Thymus (tissue), 11 donors: ENCODE measurements around the gene GPR62. TPM values are rescaled to one million over a fixed set of nuclear protein-coding genes. Genes with fewer than 3 reads are reported as not detected.

ENCODE experiments used
- DNase-seq, 9 donors: peaks; one replicate each; pipeline ENCODE4 v3.0.0-alpha.2; 2013; ENCODE audit warnings: low spot score in 9 of 9, low read depth in 6 of 9, missing footprints in 1 of 9
- H3K27ac ChIP-seq, 2 donors: one replicate each; pipeline ENCODE4 v1.5.1; 2013; ENCODE audit warnings: control low read depth in 1 of 2, low read depth in 1 of 2, low read length in 1 of 2, mild to moderate bottlenecking in 1 of 2, moderate library complexity in 1 of 2
- H3K27me3 ChIP-seq, 2 donors: one replicate each; pipeline ENCODE4 v1.5.1; 2013; ENCODE audit warnings: low read length in 1 of 2; ENCODE audit not compliant: control insufficient read depth in 2 of 2, insufficient read depth in 1 of 2
- H3K36me3 ChIP-seq, 2 donors: one replicate each; pipeline ENCODE4 v1.5.1; 2013; ENCODE audit warnings: low read length in 1 of 2, mild to moderate bottlenecking in 1 of 2, moderate library complexity in 1 of 2; ENCODE audit not compliant: control insufficient read depth in 2 of 2, insufficient read depth in 2 of 2
- H3K4me1 ChIP-seq, 2 donors: one replicate each; pipeline ENCODE4 v1.5.1; 2013; ENCODE audit warnings: low read length in 2 of 2; ENCODE audit not compliant: control insufficient read depth in 2 of 2, insufficient read depth in 2 of 2
- H3K4me3 ChIP-seq, 2 donors: one replicate each; pipeline ENCODE4 v1.5.1; 2013; ENCODE audit warnings: low read length in 2 of 2, control low read depth in 1 of 2, mild to moderate bottlenecking in 1 of 2
- H3K9me3 ChIP-seq, 2 donors: one replicate each; pipeline ENCODE4 v1.5.1; 2013; ENCODE audit warnings: low read length in 1 of 2, mild to moderate bottlenecking in 1 of 2; ENCODE audit not compliant: control insufficient read depth in 2 of 2, insufficient read depth in 1 of 2
- WGBS: extraction: QIAGEN DNeasy Blood & Tissue Kit; methylation state at CpG from one replicate; pipeline ENCODE4 v1.1.7; 2013; 5-methylcytosine and 5-hydroxymethylcytosine counted together
- polyA plus RNA-seq: library from polyadenylated mRNA; stranded (reverse); fragments of 200-250 nt; gene quantifications from one replicate; pipeline ENCODE4 v1.2.3, GENCODE V29; 2013
- total RNA-seq: library from RNA; stranded (reverse); fragments of 120-200 nt; gene quantifications from one replicate; pipeline ENCODE4 v1.2.4, GENCODE V29; 2013
- donor health status: healthy.

GPR62 gene
- total and polyA plus RNA-seq, 2 donors, result 0.02 to 0.05 TPM

GRCh38 chr3:51935886-51936755 is 19.1 kb upstream of the GPR62 start:
- Histone ChIP-seq H3K36me3 (peaks cover 36 to 50% of the 10 kb centered on the region in 2 donors), H3K27me3 (no peaks in the 10 kb centered on the region), H3K4me1 (peaks cover 2 to 4% of the 10 kb centered on the region in 2 donors), H3K9me3 (no peaks in the 10 kb centered on the region), H3K4me3 (no peak overlapping the region), H3K27ac (no peak overlapping the region)
- DNase-seq, result no peak
- WGBS, result 98% methylated on average over 25 of the region's 25 CpGs

DNA sequence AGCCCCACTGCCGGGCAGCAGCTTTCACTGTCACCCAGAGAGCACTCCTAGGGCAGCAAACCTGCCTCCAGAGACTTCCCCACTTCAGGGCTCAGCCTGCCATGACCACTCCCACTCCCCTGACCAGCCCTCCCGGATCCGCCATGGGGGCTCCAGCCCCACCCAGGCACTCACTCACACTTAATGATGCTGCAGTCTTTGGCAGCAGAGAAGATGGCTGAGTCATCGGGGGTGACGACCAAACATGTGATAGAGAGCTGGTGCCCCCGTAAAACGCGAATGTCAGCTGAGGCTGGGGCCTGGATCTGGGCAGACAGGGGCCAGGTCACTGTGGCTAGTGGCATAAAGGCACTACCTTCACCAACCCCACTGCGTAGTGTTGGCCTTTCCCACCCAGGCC is 18.2 kb upstream of the GPR62 start:
- peaks cover 36 to 50% of the 10 kb centered on the region in 2 donors for H3K36me3 ChIP-seq
- H3K4me3 ChIP-seq, result no peak overlapping the region
- no peak overlapping the region for H3K27ac ChIP-seq
- H3K27me3 ChIP-seq, result no peaks in the 10 kb centered on the region
- no peak for DNase-seq
- peaks cover 7 to 9% of the 10 kb centered on the region in 2 donors for H3K4me1 ChIP-seq
- WGBS, result 97% methylated on average over 9 of the region's 9 CpGs
- H3K9me3 ChIP-seq, result no peaks in the 10 kb centered on the region

DNA sequence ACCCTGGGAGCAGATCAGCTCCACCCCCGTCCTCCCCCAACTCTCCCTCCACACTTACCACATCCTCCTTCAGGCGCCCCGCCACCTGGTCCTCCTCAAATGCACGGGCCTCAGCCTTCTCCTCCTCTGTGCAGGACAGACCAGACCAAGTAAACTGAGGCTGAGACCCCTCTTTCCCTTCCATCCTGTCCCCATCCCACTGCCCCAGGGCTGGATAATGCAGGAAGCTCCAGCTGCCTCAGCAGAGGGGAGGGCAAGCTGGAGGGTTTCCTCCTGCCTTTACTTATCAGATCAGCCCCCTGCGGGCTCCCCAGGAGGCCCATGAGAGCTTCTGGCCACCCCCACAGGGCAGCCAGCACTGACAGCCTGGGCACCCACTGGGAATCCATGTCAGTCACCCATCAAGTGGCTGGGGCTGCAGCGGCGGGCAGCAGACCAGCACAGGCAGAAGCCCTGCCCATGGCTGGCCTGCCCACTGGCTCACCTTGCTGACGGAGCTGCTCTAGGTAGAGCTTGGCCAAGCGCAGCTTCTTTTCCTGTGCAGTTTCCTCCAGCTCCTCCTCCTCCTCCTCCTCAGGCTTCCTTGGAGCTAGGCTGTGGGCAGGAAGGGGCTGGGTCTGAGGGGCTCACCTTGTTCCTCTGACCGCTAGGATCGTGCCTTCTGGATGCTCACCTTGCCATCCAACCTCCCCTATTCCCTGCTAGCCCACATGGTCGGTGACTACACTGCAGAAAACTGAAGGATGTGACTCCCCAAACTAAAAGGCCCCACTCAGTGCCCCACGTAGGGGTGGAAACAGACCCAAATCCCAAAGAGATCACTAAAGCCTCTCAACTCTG is 17.4 kb upstream of the GPR62 start:
- H3K4me1 ChIP-seq, result peaks cover 11 to 16% of the 10 kb centered on the region in 2 donors
- peaks cover 34 to 47% of the 10 kb centered on the region in 2 donors for H3K36me3 ChIP-seq
- H3K27me3 ChIP-seq, result no peaks in the 10 kb centered on the region
- no peak overlapping the region for H3K27ac ChIP-seq
- 85% methylated on average over 13 of the region's 13 CpGs for WGBS
- no peaks in the 10 kb centered on the region for H3K9me3 ChIP-seq
- H3K4me3 ChIP-seq, result no peak overlapping the region
- no peak for DNase-seq

GRCh38 chr3:51938780-51939425 is 16.3 kb upstream of the GPR62 start:
- 98% methylated on average over 9 of the region's 9 CpGs for WGBS
- Histone ChIP-seq H3K9me3 (no peaks in the 10 kb centered on the region), H3K27ac (no peak overlapping the region), H3K4me1 (peaks cover 11 to 19% of the 10 kb centered on the region in 2 donors), H3K4me3 (no peak overlapping the region), H3K36me3 (peaks cover 27 to 37% of the 10 kb centered on the region in 2 donors), H3K27me3 (no peaks in the 10 kb centered on the region)
- no peak for DNase-seq

GRCh38 chr3:51940648-51941462 is 14.3 kb upstream of the GPR62 start:
- peaks cover 11 to 19% of the 10 kb centered on the region in 2 donors for H3K4me1 ChIP-seq
- H3K27ac ChIP-seq, result no peak overlapping the region
- WGBS, result 50% methylated on average over 13 of the region's 13 CpGs
- H3K9me3 ChIP-seq, result no peaks in the 10 kb centered on the region
- H3K4me3 ChIP-seq, result peak overlapping the region; percentile 59 to 73
- DNase-seq, result no peak
- H3K36me3 ChIP-seq, result peaks cover 12 to 24% of the 10 kb centered on the region in 2 donors
- H3K27me3 ChIP-seq, result no peaks in the 10 kb centered on the region

- Histone ChIP-seq H3K4me3 (peak overlapping the region; percentile 59 to 73), H3K27ac (peak overlapping the region in 1 of 2 donors; percentile 26), H3K27me3 (no peaks in the 10 kb centered on the region), H3K9me3 (no peaks in the 10 kb centered on the region), H3K36me3 (peaks cover 9 to 19% of the 10 kb centered on the region in 2 donors), H3K4me1 (peaks cover 11 to 19% of the 10 kb centered on the region in 2 donors)
- WGBS, result under 1% methylated on average over 20 of the region's 20 CpGs
- no peak for DNase-seq
Observed at GRCh38 chr3:51941463-51941797, 13.8 kb upstream of the GPR62 start.

DNA sequence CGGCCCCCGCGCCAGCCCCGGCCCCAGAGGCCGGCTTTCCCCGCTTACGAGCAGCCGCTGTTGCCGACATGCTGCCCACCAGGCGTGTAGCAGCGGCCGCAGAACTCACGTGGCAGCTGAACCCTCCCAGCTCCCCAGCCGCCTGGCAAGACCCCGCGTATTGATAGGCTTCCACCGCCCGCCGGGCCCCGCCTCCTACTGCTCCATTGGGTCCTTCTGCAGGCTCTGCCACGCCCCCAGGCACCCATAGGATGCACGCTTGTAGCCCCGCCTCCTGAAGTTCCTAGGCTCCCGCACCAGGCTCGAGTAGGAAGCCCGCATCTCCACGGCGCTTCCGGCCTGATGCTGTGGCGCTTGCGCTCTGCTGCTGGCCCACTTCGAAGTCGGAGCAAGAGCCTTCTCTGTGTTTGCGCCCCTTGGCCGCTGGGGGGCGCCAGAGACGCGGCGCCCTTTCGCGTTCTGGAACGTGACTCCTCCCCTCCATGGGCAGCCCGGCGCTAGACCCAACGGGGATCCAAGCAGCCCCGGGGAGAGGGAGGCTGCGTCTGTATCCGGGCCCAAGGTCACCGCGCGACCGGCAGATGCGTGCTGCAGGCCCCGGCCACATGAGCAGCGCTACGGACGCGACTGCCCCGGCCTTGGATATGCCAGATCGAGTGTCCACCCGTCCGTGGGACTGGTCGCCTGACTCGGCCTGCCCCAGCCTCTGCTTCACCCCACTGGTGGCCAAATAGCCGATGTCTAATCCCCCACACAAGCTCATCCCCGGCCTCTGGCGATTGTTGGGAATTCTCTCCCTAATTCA is 13.2 kb upstream of the GPR62 start, which contains the start of the genes PARP3 and RRP9:
Gene PARP3, plus strand, starts transcription at position 566 of the 805 bp plus-strand sequence. CDS start 993 bp downstream, outside the sequence.
Gene RRP9, minus strand, starts transcription at position 107 of the 805 bp plus-strand sequence. Its CDS starts 37 bp downstream, at position 70.
- H3K27me3 ChIP-seq, result no peaks in the 10 kb centered on the region
- peak within 1 kb of the TSS; percentile 51 to 80 for H3K27ac ChIP-seq
- peak; percentile 98 to 100 (median 99) for DNase-seq
- peak within 1 kb of the TSS; percentile 59 to 73 for H3K4me3 ChIP-seq
- H3K4me1 ChIP-seq, result peaks cover 11 to 19% of the 10 kb centered on the region in 2 donors
- H3K9me3 ChIP-seq, result no peaks in the 10 kb centered on the region
- 3% methylated on average over 67 of the region's 67 CpGs for WGBS
- H3K36me3 ChIP-seq, result peaks cover 3 to 14% of the 10 kb centered on the region in 2 donors
